Measurements from ENCODE around the gene SLC25A43. TPM values are rescaled to one million over a fixed set of nuclear protein-coding genes. Genes with fewer than 3 reads are reported as not detected.

SLC25A43 gene
- polyA plus RNA-seq, 1 of the 3 experiments (the other 2 are of a cell fraction) = 13.2 TPM

GRCh38 chrX:119482481-119483480 lies 83.6 kb downstream of the SLC25A43 start (continued):
- TF ChIP-seq ZBTB33 (IDR thresholded peaks at IDR 0.05; ENCODE audit: borderline replicate concordance, low read depth) (no peak), CHD2 (IDR thresholded peaks at IDR 0.05; ENCODE audit: low read length, partially characterized antibody) (no peak), REST (IDR thresholded peaks at IDR 0.05; ENCODE audit: low read depth, low read length) (no peak), MXI1 (IDR thresholded peaks at IDR 0.05; ENCODE audit: low read depth, low read length) (no peak)

GRCh38 chrX:119486745-119487144 lies 87.6 kb downstream of the SLC25A43 start:
- no peaks in the 10 kb centered on the region for H3K36me3 ChIP-seq (replicated peaks in 1 of 2; ENCODE audit: control insufficient read depth in 1 of 2, insufficient read depth in 2 of 2, low read length in 1 of 2)
- POLR2A ChIA-PET = no interaction called here
- no peak for TF ChIP-seq ZBTB33 (IDR thresholded peaks at IDR 0.05; ENCODE audit: borderline replicate concordance, low read depth)
- no peak for TF ChIP-seq POLR2AphosphoS5 (IDR thresholded peaks at IDR 0.05; ENCODE audit: low read depth, low read length)
- TF ChIP-seq MEF2A (IDR thresholded peaks at IDR 0.05; ENCODE audit: borderline replicate concordance, low read depth) = no peak
- no peak for TF ChIP-seq FOXJ3 (CRISPR knock-in tag; IDR thresholded peaks at IDR 0.05)
- no peak for TF ChIP-seq RXRA (IDR thresholded peaks at IDR 0.05; ENCODE audit: borderline replicate concordance, low read depth)
- TF ChIP-seq EP300 (IDR thresholded peaks at IDR 0.05; ENCODE audit: borderline replicate concordance in 1 of 2, low read depth in 1 of 2, low read length in 1 of 2) = no peak
- TF ChIP-seq SMC3 (IDR thresholded peaks at IDR 0.05; ENCODE audit: low read depth, low read length) = no peak
- TF ChIP-seq CTCF (IDR thresholded peaks at IDR 0.05) = no peak
- no peak for TF ChIP-seq NRF1 (IDR thresholded peaks at IDR 0.05; ENCODE audit: low read depth, low read length)
- TF ChIP-seq EZH2phosphoT487 (IDR thresholded peaks at IDR 0.05; ENCODE audit: borderline replicate concordance, low read depth) = no peak
- no peak for TF ChIP-seq TEAD4 (IDR thresholded peaks at IDR 0.05; ENCODE audit: borderline replicate concordance, insufficient read depth)
- TF ChIP-seq FOXM1 (IDR thresholded peaks at IDR 0.05; ENCODE audit: low read depth) = no peak
- no peak for TF ChIP-seq YY1 (IDR thresholded peaks at IDR 0.05; ENCODE audit: low read depth)
- no peak for TF ChIP-seq PBX3 (IDR thresholded peaks at IDR 0.05)
- TF ChIP-seq NFIC (IDR thresholded peaks at IDR 0.05; ENCODE audit: borderline replicate concordance) = no peak
- no peak for TF ChIP-seq MXI1 (IDR thresholded peaks at IDR 0.05; ENCODE audit: low read depth, low read length)

More at GRCh38 chrX:119486745-119487144, 87.6 kb downstream of the SLC25A43 start:
- Histone ChIP-seq H3K4me1 (ENCODE audit: control insufficient read depth in 1 of 2, insufficient read depth in 2 of 2, low read depth in 1 of 2, low read length in 1 of 2) (no peaks in the 10 kb centered on the region; a peak in 1 of 4 replicates), H3K79me2 (ENCODE audit: insufficient read depth) (no peaks in the 10 kb centered on the region), H2AFZ (ENCODE audit: low read depth) (no peak overlapping the region), H3K27me3 (ENCODE audit: insufficient read depth) (peaks cover 9% of the 10 kb centered on the region; the same call in 1 of the 2 replicates), H3K9me2 (no peaks in the 10 kb centered on the region), H3K4me3 (ENCODE audit: low read depth in 2 of 2, low read length in 1 of 2) (no peak overlapping the region), H3K9ac (no peak overlapping the region), H4K20me1 (ENCODE audit: insufficient read depth) (no peaks in the 10 kb centered on the region), H3F3A (replicated peaks; ENCODE audit: insufficient read depth) (no peaks in the 10 kb centered on the region), H3K27ac (ENCODE audit: low read depth in 2 of 2, low read length in 1 of 2) (no peak overlapping the region), H3K9me3 (no peaks in the 10 kb centered on the region), H3K4me2 (no peak overlapping the region)
- DNase-seq = no peak
- 49% methylated on average over 11 of the region's 11 CpGs for WGBS (ENCODE audit: low lambda C conversion rate)
- CTCF ChIA-PET = interaction anchor here (0.6 to 7.8 kb wide), 3 partner anchors 7 to 30 kb away, joined by 3 to 53 read pairs (median 22); no protein-coding TSS in a partner anchor
